ENCODE results near the gene CDR2L. TPM values are rescaled to one million over a fixed set of nuclear protein-coding genes. Genes with fewer than 3 reads are reported as not detected.
"Not testable (repeated sequence)": the region's sequence is repeated elsewhere in the genome, so short reads cannot be mapped to it uniquely, and the experiment has no call there.

CDR2L gene
- polyA plus RNA-seq, 3 donors, result 8.2 to 12.0 (median 12.0) TPM

- DNase-seq, result no peak
Measured at GRCh38 chr17:74956093-74956492, 31.3 kb upstream of the CDR2L start.

DNA sequence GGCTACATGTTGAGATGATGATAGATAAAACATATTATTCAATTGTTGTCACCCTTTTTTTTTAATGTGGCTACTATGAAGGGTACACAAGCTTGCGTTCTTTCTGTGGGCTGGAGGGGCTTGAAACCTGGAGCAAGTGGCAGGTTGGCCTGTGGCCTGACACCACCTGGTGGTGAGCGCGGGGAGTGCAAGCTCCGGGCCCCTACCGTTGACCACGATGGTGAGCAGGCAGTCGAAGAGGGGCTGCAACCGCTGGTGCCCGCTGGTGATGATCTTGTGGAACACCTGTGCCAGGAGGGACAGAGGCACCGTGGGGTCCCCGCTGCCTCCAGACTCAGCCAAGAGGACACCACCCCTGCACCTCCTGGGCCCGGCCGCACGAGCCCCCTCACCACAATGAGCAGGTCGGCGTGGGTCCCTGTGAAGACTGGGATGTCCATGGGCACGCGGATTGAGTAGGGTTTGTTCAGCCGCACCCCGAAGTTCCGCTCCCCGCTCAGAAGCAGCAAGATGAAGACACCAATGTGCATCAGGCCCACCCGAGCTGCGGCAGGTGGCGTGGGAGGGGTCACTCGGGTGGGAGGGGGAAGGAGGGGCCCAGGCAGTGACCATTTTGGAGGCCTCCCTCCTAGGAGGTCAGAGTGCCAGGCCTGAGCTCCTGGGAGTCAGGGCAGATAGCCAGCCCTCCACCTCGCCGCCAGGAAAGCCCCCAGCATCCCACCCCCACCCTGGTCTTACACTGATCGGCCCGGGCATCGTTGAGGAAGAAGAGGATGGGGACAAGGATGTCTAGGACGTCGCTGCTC is 29.3 kb upstream of the CDR2L start:
- DNase-seq, result no peak

- no peak for DNase-seq
Measured at GRCh38 chr17:74959826-74960515, 27.5 kb upstream of the CDR2L start.

GRCh38 chr17:74960570-74961342 is 26.7 kb upstream of the CDR2L start:
- peak; percentile 34 for DNase-seq

- peak; percentile 88 for DNase-seq
Measured at GRCh38 chr17:74961657-74962350, 25.6 kb upstream of the CDR2L start.

DNA sequence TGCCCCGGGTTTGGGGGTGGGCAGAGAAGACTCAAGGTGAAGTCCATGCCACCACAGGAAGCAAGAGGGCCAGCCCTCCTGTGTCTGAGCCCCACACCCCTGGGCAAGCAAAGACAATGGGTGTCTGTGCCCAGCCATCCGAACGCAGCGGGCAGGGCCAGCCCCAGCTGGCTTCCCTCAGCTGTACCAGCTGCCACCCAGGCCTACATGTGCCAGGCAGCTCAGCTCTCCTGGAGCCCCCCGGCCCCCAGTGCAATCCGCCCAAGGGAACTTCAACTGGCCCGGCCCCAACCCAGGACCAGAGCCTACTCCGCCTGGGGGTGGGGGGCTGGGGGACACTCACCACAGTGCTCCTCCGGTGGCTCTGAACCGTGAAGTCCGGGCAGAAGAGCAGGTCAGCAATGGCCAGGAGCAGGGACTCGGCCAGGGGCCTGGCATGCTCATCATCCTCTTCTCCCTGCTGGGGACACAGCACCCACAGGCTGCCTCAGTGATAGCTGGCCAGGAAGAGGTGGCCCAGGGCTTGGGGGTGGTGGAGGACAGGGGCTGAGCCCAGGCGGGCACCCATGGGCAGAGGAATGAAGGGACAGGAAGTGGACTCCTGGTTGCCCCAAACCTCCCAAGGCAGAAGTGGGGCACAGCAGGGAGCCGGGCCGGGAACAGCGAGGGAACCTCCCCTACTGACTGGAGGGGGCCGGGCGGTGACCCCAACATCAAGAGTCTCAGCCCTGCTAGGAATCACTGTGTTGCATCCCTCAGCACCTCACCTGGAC is 24.6 kb upstream of the CDR2L start:
- no peak for DNase-seq

GRCh38 chr17:74963656-74964055 is 23.8 kb upstream of the CDR2L start:
- DNase-seq, result no peak

DNA sequence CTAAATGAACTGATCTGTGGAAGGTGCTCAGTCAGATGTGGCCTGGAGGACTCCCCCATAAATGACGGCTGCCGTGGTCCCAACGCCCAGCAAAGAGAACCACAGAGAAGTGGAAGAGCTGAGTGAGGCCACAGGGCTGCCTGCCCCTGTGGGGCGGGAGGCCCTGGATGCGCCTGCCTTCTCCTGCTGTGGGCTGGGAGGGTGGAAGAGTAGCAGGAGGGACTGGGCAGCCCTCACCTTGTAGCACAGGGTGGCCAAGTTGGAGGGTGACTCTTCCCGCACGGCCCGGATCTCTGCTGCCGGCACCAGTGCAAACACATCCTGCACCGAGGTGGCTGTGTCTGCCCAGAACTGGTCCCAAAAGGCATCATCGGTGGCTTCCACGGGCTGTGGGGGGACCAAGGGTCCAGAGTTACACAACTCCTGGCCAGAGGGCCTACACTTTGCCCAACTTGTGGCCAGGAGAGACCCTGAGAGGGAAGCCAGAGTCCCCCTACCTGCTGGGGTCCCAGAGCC is 23.1 kb upstream of the CDR2L start:
- DNase-seq, result no peak

DNA sequence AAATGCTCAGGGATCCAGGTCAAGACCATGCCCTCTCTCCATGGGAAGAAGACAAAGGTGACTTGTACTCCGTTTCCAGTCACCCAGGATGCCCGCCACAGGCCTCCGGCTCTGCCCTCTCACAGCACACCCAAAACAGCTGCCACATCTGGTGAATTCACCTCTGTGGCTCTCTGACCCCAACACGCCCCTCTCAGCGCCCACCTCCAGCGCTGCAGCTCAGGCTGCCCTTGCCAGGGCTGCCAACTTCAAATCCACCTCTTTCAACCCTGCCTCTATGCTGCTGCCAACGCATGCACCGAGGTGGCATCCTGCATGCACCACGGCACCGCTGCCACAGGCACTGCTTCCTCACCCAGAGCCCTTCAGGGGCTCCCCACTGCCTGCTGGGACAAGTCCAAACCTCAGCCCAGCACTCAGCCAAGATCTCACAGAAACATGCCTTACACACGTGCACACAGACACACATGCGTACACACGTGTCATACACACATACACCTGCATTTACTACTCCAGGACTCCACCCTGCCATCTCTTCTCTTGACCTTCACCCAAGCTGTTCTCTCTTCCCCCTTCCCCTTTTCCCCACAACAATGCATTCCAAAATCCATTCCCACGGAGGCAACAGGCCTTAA is 22.3 kb upstream of the CDR2L start:
- no peak for DNase-seq

- no peak for DNase-seq
Measured at GRCh38 chr17:74968361-74968780, 19.1 kb upstream of the CDR2L start.

DNA sequence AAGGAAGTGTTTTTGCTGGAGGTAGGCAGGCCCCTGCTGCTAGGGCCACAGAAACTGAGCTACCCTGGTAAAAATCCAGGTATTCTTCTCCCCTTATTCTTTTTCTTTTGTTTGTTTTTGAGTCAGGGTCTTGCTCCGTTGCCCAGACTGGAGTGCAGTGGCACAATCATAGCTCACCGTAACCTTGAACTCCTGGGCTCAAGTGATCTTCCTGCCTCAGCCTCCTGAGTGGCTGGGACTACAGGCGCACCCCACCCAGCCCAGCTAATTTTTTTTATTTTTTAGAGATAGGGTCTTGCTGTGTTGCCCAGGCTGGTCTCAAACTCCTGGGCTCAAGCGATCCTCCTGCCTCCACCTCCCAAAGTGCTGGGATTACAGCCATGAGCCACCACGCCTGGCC is 17.9 kb upstream of the CDR2L start:
- DNase-seq, result not testable (repeated sequence)

DNA sequence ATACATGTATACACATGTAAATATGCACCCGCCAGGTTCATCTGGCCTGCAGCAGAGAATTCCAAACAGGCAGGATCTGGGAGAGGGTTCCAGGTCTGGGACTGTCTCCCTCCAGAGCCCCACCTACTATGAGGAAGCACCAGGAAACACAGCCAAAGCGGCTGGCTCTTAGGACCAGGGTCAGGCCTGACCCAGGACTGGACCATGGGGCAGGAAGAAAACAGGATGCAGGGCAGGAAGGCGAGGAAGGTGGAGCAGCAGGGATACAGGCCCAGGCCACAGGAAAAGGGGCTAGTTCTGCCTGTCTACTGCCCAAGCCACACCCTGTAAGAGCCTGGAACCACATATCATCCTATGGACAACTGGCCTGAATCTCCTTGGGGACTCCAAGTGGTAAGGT is 17.0 kb upstream of the CDR2L start:
- no peak for DNase-seq

DNA sequence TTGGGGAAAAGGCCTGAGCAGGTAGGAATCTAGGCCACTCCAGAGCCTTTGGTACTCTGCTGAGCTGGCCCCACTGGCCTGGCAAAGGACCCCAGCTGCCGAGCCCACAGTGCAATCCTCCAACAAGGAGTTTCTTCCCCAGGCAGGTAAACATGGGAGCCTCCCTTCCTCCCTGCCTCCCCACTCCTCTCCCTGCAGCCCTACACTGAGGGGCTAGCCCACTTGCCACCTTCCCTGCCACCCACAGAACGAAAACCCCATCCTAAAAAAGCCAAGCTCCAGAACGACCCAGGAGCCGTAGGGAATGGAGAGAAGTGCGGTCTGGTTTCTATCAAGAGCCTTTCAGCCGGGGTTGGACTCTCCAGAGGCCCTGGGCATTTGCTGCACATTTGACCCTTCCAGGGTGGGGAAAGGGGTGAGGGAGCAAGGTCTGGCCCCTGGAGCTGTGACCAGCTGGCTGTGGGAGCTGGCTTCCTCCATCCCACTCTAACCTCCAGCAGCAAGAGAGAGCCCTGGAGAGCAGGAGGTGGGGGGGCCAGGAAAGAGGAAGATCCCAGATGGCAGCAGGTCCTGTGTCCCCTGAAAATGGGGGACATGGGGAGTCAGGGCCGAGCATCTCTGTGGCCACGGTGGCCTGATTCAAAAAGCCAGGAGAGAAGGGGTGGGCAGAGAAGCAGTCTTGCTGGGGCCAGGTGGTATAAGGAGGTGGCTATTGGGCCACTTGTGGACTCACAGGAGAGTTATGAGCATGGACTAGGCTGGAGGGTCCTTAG is 16.2 kb upstream of the CDR2L start:
- no peak for DNase-seq

- no peak for DNase-seq
Measured at GRCh38 chr17:74971842-74972106, 15.7 kb upstream of the CDR2L start.

GRCh38 chr17:74972107-74972972 is 15.1 kb upstream of the CDR2L start, which contains the start of gene HID1:
HID1 (minus strand) TSS chr17:74972759; CDS start chr17:74972656, 103 bp downstream.
- no peak for DNase-seq

GRCh38 chr17:74972973-74973328 is 14.5 kb upstream of the CDR2L start:
- DNase-seq, result no peak

DNA sequence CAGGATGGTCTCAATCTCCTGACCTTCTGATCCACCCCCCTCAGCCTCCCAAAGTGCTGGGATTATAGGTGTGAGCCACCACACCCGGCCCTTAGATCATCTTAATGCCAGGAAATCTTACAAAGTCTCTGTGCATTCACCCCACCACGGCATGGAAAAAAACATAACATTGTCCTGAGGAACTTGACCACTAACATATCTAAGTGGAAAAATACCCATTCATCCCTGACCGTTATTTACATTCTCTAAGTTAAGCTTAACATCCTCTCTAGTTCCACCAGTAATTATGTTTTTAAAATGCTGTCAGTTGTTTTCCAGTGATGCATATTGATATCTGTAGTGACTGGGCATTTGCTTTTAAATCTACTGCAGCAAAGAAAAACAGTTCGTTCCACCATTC is 11.5 kb upstream of the CDR2L start:
- no peak for DNase-seq

GRCh38 chr17:74977802-74978201 is 9.6 kb upstream of the CDR2L start:
- no peak for DNase-seq

DNA sequence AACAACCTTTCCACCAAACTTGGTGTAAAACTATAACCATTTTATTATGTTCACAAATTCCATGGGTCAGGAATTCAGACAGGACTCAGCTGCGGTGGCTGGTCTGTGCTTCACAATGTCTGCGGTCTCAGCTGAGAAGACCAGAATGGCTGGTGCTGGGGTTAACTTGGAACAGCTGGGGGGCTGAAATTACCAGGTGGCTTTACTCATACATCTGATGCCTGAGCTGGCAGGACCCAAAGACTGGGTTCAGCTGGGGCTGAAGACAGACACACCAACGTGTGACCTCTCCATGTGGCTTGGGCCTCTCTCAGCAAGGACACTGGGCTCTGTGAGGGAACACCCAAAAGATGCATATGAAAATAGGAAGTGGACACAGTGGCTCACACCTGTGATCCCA is 9.2 kb upstream of the CDR2L start:
- no peak for DNase-seq
